Suprapubic skin (tissue), 4 donors: ENCODE measurements around the gene ARAP3. TPM values are rescaled to one million over a fixed set of nuclear protein-coding genes. Genes with fewer than 3 reads are reported as not detected.

Experiments
- DNase-seq, 2 donors: peaks; one replicate each; pipeline ENCODE4 v3.0.0-alpha.2; 2019; ENCODE audit warnings: low spot score in 2 of 2
- H3K27ac ChIP-seq: fragments of 200-600 bp; sonication (generic); one replicate; pipeline ENCODE4 v1.5.1; 2019
- H3K27me3 ChIP-seq: fragments of 200-600 bp; sonication (generic); one replicate; pipeline ENCODE4 v1.5.1; 2019
- H3K36me3 ChIP-seq: fragments of 200-600 bp; sonication (generic); one replicate; pipeline ENCODE4 v1.5.1; 2019
- H3K4me1 ChIP-seq: fragments of 200-600 bp; sonication (generic); one replicate; pipeline ENCODE4 v1.5.1; 2019
- H3K4me3 ChIP-seq: fragments of 200-600 bp; sonication (generic); one replicate; pipeline ENCODE4 v1.5.1; 2019; ENCODE audit warnings: mild to moderate bottlenecking
- H3K9me3 ChIP-seq: fragments of 200-600 bp; sonication (generic); one replicate; pipeline ENCODE4 v1.5.1; 2019
- CTCF ChIP-seq, 2 donors: fragments of 200-600 bp in 1 of 2; fragments of 450-650 bp in 1 of 2; sonication (generic) in 1 of 2; IDR thresholded peaks; one replicate each; pipeline ENCODE4 v1.5.1; 2016 to 2019; ENCODE audit warnings: antibody characterized with exemption in 2 of 2, mild to moderate bottlenecking in 1 of 2, moderate library complexity in 1 of 2
- EP300 ChIP-seq: sonication (generic); formaldehyde crosslinking; IDR thresholded peaks from one replicate; pipeline ENCODE4 v1.6.1; 2017; ENCODE audit warnings: antibody characterized with exemption
- POLR2A ChIP-seq, 2 donors: fragments of 450-650 bp; IDR thresholded peaks; one replicate each; pipeline ENCODE4 v1.6.1; 2017; ENCODE audit warnings: antibody characterized with exemption in 2 of 2, mild to moderate bottlenecking in 2 of 2, moderate library complexity in 2 of 2
- POLR2AphosphoS5 ChIP-seq, 3 donors: sonication (generic); formaldehyde crosslinking; IDR thresholded peaks; one replicate each; pipeline ENCODE4 v1.6.1; 2017; ENCODE audit warnings: antibody characterized with exemption in 3 of 3
- WGBS: methylation state at CpG from one replicate; pipeline ENCODE4 v1.1.5; 2018; 5-methylcytosine and 5-hydroxymethylcytosine counted together
- total RNA-seq, 4 donors: library from RNA; depleted of rRNA; stranded (reverse); fragments of >200 nt; gene quantifications; one replicate each; pipeline ENCODE4 v1.1.0, GENCODE V29; 2016

The ARAP3 gene
- total RNA-seq, 4 donors from 2014 or later = 1.5 to 7.4 (median 4.3) TPM

DNA sequence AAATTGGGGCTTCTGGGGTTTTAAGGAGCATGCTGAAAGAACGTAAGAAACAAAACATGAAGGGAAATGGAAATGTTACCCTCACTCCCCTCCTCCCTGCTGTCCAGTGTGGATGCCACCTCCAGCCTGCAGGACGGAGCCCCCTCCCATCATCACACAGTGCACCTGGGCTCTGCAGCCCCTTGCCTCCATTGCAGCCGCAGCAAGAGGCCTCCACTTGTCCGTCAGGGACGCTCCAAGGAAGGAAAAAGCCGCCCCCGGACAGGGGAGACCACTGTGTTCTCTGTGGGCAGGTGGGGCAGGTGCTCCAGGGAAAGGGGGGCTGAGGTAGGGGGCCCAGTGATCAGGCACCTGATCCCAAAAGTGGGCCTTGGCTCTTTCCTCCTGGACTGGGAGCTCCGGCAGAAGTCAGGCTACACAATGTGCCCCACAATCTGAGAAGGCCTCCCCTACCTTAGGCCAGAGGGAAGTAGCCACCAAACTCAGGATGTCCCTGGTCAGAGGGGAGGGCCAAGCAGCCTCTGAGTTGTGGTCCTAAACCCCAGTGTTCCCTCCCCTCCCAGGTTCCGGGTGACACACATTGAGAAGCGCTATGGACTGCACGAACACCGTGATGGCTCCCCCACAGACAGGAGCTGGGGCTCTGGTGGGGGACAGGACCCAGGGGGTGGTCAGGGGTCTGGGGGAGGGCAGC, 42.5 kb downstream of the ARAP3 start:
- no peak overlapping the region for H3K27ac ChIP-seq
- H3K36me3 ChIP-seq = peaks cover 16% of the 10 kb centered on the region
- TF ChIP-seq POLR2AphosphoS5 (IDR thresholded peaks at IDR 0.05) (no peak), EP300 (no peak), CTCF (IDR thresholded peaks at IDR 0.05) (no peak), POLR2A (IDR thresholded peaks at IDR 0.05) (no peak)
- no peak for DNase-seq
- peaks cover 32% of the 10 kb centered on the region for H3K4me1 ChIP-seq
- no peak overlapping the region for H3K4me3 ChIP-seq
- H3K27me3 ChIP-seq = no peaks in the 10 kb centered on the region
- H3K9me3 ChIP-seq = no peaks in the 10 kb centered on the region
- WGBS = 86% methylated on average over 5 of the region's 12 CpGs

- H3K36me3 ChIP-seq = peaks cover 10% of the 10 kb centered on the region
- TF ChIP-seq EP300 = no peak
- TF ChIP-seq CTCF (IDR thresholded peaks at IDR 0.05) = no peak
- no peak for TF ChIP-seq POLR2A (IDR thresholded peaks at IDR 0.05)
- TF ChIP-seq POLR2AphosphoS5 (IDR thresholded peaks at IDR 0.05) = no peak
- WGBS = 95% methylated on average over 2 of the region's 2 CpGs
- no peaks in the 10 kb centered on the region for H3K9me3 ChIP-seq
- H3K4me3 ChIP-seq = no peak overlapping the region
- no peaks in the 10 kb centered on the region for H3K27me3 ChIP-seq
- DNase-seq = no peak
- no peak overlapping the region for H3K27ac ChIP-seq
- H3K4me1 ChIP-seq = peaks cover 38% of the 10 kb centered on the region
Measured at GRCh38 chr5:141638771-141639170, 43.3 kb downstream of the ARAP3 start.

GRCh38 chr5:141637767-141638419, 44.1 kb downstream of the ARAP3 start:
- peaks cover 38% of the 10 kb centered on the region for H3K4me1 ChIP-seq
- no peaks in the 10 kb centered on the region for H3K27me3 ChIP-seq
- 19% methylated on average over 14 of the region's 40 CpGs for WGBS
- H3K27ac ChIP-seq = no peak overlapping the region
- TF ChIP-seq POLR2A (IDR thresholded peaks at IDR 0.05) (no peak), CTCF (IDR thresholded peaks at IDR 0.05) (peak in 1 of 2 donors; percentile 43)
- H3K4me3 ChIP-seq = peak overlapping the region; percentile 89
- no peaks in the 10 kb centered on the region for H3K9me3 ChIP-seq
- DNase-seq = peak in 1 of 2 donors; percentile 83
- H3K36me3 ChIP-seq = peaks cover 10% of the 10 kb centered on the region

DNA sequence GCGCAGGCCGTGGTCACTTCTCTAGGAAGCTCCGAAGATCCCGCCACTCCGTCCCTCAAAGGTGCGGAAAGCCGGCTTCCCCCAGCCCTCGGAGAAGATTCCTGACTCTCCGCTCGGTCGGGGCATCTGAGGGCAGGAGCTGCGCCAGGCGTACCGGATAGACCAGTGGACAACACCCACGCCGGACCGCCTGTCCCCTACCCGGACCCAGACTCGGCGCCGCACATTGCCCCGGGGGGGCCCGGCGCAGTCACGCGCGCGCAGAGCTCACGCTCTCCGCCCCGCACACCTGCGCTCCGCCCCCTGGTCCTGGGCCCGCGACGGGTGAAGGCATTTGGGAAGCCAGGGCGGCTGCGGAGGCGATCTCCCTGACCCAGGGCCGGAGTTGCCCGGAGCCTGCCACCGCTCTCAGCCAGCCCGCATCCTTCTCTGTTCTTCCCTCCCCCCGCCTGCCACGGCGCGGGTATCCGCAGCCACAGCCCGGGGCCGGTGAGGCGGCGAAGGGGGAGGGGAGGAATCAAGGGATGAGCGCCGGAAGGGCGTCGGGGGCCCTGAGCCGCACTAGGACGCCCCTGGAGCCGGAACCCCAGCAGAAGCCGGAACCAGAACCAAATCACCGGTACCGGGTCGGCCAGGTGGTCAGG, 44.8 kb downstream of the ARAP3 start:
- Histone ChIP-seq H3K36me3 (peaks cover 12% of the 10 kb centered on the region), H3K27me3 (no peaks in the 10 kb centered on the region), H3K27ac (peak overlapping the region; percentile 68), H3K4me1 (peaks cover 43% of the 10 kb centered on the region), H3K4me3 (peak overlapping the region; percentile 89), H3K9me3 (no peaks in the 10 kb centered on the region)
- TF ChIP-seq EP300 = no peak
- no peak for TF ChIP-seq CTCF (IDR thresholded peaks at IDR 0.05)
- TF ChIP-seq POLR2A (IDR thresholded peaks at IDR 0.05) = no peak
- TF ChIP-seq POLR2AphosphoS5 (IDR thresholded peaks at IDR 0.05) = no peak
- 1% methylated on average over 27 of the region's 63 CpGs for WGBS
- DNase-seq = no peak
